ENCODE results near the gene DNAJB8.

DNAJB8 gene

GRCh38 chr3:128493570-128494366 is 27.1 kb upstream of the DNAJB8 start:
- peak in 1 of 2 donors; percentile 4 for DNase-seq

DNA sequence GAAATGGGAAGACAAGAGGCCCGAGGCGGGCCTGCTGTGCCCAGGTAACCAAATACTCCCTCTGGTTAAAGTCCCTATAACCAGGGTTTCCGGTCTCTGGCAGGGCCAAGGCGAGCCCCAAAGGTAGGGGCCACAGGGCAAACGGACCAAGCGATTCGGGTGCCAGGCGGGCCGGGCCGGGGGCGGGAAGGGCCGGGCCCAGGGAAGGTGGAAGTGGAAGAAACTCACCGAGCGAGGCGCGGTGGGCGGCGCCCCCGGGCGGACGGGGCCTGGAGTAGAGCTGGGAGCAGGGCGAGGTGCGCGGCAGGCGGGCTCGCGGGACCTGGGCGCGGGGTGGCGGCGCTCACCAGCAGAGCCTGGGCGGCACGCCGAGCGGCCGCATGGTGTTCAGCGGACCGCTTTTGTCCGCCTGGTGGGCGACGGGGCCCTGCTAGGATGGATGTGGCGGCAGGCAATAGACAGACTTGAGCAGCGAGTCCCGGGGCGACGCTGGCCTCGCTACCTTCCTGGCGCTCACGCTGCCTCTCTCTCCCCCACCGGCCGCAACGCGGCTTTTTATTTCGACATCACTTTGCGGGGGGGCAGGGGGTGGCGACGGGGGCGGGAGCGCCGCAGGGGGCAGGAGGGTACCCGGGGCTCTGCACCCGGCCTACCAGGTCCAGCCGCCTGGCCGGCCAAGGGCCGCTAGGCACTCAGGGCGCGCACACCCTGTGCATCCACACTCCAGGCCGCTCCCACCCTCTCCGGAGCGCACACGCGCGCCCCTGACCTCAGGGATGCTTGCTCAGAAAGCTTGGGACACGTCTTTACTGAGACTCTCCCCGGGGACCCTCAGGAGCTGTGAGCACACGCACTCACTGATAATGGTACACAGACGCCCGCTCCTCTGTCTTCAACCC is 26.2 kb upstream of the DNAJB8 start, which contains the start of gene GATA2:
Gene GATA2, minus strand, starts transcription at position 531 of the 899 bp plus-strand sequence. CDS start 6,170 bp downstream, outside the sequence.
- DNase-seq: peak in 1 of 2 donors; percentile 11

DNA sequence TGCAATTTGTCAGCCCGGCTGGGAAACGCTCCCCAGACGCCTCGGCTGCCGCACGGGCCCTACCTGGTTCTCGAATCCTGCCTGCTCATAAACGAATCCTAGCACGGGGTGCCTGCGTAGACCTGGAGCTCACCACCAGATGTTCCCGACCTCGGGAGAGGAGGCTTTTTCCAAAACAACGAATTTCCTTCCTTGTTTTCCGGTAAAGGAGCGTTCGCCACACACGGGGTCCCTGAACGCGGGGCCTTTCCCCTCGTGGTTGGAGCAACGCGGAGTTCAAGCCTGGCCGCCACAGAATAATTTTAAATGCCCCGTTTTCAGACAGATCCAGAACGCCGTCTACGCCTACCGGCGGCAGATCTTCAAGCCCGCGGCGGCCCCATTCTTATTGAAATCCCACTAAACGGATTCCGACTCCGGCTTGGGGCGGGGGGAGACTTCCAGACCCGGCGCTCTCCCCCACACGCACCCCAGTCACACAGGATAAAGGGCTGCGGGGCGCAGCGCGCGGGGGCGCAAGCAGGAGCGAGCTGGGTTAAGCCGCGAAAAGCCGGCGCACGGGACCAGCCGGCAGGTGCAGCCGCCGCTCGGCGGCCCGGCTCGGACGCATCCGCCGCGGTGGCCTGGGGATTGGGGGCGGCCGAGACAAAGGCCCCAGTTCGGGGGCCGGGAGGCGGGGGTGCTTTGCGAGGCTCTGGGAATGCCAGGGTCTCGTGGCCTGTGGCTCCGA is 25.4 kb upstream of the DNAJB8 start:
- DNase-seq: peak; percentile 6 to 20

- no peak for DNase-seq
Observed at GRCh38 chr3:128491691-128491940, 24.9 kb upstream of the DNAJB8 start.

DNA sequence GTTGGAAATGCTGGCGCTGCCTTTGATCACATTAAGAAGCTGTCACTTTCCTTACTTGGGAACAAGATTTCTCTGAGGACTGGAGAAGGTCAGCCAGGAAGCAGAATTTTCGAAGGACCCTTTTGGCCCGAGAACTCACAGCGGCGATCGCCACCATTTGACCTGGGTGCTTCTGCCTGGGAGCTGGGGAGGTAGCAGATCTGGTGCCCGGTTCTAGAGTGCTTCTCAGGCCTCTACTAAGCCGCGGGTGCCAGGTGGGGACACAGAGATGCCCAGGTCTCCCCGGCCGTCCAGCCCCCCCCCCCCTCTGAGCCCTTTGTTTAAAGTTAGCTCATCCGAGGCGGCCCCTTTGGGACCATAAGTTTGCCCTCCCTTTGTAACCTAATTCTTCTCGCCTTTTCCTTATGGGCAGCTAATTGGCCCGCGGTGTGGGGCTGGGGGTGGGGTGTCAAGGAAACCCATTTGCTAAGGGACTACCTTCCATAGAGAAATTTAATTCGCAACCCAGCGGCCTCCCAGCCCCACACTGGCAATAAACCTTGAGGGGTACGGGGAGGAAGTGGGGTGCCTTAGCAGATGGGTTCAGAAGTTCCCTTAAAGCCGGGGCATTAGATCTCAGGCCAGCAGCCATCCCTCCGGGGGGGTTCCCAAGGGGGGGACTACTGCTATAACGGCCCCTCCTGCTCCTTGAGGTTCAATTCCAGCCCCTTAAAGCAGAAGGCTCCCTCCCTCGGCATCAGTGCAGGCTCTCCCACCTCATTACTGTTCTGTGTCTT is 24.4 kb upstream of the DNAJB8 start:
- peak in 1 of 2 donors; percentile 10 for DNase-seq

DNA sequence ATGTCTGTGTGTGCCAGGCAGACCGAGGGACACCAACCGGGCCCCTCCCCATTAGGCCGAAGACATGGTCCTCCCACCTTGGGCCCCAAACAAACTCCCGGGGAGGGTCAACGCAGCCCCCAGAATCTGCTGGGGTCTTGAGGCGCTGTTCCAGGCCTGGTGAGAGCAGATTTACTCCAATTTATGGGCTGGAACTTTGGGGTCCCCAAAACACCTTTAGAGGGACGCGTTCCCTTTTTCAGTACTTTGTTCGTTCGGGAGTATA is 23.9 kb upstream of the DNAJB8 start:
- no peak for DNase-seq

GRCh38 chr3:128489927-128490649 is 23.4 kb upstream of the DNAJB8 start:
- no peak for DNase-seq

- no peak for DNase-seq
Observed at GRCh38 chr3:128489674-128489926, 22.9 kb upstream of the DNAJB8 start.

GRCh38 chr3:128488991-128489673 is 22.4 kb upstream of the DNAJB8 start:
- DNase-seq: peak; percentile 26 to 39

GRCh38 chr3:128488636-128488990 is 21.9 kb upstream of the DNAJB8 start:
- no peak for DNase-seq

DNA sequence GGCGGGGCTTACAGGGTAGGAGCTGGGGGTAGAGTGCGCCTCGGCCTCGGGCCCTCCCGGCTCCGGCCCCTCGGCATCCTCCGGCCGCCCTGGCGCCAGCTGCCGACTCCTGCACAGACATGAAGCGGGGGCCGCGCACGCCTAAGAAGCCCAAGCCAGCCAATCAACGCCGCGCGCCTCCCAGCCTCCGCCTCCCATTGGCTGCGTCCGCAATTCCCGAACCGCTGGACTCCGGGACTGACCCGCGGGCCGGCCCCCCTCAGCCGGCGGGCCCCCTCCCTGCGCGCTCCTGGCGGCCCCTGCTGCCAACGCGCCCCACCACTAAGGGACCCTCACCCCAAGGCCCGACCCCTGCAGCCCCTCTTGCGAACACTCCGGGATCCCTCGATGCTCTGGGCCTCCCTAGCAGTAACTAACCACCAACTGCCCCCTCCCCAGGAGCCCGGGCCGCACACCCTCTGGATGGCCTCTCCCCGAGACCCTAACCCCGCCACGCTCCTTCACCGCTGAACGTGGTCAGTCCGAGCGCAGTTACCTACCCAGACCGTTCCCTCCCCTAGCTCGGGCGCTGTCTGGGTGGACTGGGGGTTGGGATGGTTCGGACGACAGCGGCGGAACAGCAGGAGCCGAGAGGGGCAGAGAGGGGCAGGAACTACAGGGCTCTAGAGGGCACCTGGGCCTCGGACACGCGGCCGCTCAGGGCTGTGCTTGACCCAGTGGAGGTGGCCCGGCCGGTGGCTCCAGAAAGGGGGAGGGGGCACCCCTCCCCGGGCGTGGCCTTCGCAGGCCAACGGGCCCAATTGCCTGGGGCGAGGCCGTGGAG is 21.3 kb upstream of the DNAJB8 start:
- peak in 1 of 2 donors; percentile 29 for DNase-seq

DNA sequence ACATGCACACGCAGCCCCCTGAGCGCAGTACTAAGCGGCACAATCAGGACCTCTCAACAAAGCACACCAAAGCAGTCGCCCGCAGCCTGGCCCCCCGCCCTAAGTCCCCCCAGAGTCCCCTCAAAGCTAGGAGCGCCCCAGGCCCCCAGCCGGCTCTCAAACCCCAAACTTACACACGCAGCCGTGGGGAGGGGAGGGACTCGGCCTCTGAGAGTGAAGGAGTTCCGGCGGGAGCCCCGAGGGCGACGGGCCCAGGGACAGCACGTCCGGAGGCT is 20.8 kb upstream of the DNAJB8 start:
- DNase-seq: no peak

- no peak for DNase-seq
Observed at GRCh38 chr3:128486681-128487537, 20.2 kb upstream of the DNAJB8 start.

DNA sequence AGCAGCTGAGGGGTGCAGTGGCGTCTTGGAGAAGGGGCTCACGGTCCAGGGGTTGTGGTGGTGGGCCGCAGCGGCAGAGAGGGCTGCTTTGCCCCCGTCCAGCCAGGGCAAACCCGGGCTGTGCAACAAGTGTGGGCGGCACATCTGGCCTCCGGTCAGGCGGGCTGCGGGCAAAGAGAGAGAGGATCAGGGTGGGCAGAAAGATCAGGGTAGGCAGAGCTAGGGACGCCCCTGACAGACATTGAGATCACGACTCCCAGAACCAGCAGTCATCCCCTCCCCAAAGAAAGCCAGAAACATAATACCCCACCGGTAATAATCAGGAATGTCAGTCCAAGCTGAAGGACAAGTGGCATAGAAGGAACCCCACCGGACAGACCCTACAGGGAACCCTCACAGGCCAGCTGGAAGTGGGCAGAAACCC is 19.5 kb upstream of the DNAJB8 start:
- no peak for DNase-seq

DNA sequence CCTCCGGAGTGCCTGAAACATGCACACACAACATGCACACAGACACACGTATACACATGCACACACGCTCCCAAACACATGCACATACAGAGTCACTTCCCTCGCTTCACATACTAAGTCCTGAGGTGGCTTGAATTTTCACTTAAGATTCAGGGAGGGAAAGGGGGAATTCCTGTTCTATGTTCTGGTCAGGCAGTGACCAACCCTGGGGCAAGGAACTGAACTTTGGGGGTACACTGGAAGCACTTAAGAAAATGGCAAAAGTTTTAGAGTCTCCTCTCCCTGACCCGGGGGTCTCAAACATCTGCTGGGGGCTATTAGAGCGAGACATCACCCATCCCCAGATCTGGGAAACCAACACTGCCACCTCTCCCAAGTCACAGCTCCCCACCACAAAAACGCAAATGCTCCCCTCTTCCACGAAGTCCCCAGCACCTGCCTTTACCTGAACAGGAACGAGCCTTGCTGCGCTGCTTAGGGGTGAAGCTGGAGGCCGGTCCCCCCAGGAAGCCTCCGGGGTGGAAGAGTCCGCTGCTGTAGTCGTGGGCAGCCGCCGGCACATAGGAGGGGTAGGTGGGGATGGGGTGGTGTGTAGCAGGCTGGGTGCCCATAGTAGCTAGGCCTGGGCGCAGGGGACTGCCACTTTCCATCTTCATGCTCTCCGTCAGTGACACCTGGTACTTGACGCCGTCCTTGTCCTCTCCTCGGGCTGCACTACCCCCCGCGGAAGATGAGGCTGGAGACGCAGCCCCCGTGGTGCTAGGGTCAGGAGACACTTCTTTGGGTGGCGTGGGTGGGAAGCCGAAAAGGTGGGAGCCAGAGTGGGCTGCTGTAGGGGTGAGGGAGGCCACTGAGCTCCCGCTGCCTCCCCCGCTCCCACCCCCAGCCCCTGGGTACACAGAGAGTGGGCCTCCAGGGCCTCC is 18.9 kb upstream of the DNAJB8 start:
- no peak for DNase-seq

GRCh38 chr3:128484404-128485281 is 18.0 kb upstream of the DNAJB8 start:
- no peak for DNase-seq

- DNase-seq: no peak
Observed at GRCh38 chr3:128483657-128484403, 17.1 kb upstream of the DNAJB8 start.

All from CD4-positive, alpha-beta T cell treated with Interleukin-4 for 1 hour (primary cell).